Sigmoid colon (tissue), 4 donors: ENCODE data around the gene KBTBD12.

ENCODE experiments used
- CTCF ChIP-seq, 4 experiments: fragments of 450-650 bp in 3 of 4; fragments of 200-600 bp in 1 of 4; IDR thresholded peaks; one replicate each; pipeline ENCODE4 v1.5.1; 2016 to 2019; ENCODE audit warnings: antibody characterized with exemption in 4 of 4, mild to moderate bottlenecking in 3 of 4, moderate library complexity in 2 of 4
- EP300 ChIP-seq, 4 donors: sonication (generic); formaldehyde crosslinking; IDR thresholded peaks; one replicate each; pipeline ENCODE4 v1.6.1; 2017; ENCODE audit warnings: antibody characterized with exemption in 4 of 4
- POLR2A ChIP-seq, 2 donors: fragments of 450-650 bp; IDR thresholded peaks; one replicate each; pipeline ENCODE4 v1.6.1; 2016; ENCODE audit warnings: antibody characterized with exemption in 2 of 2, mild to moderate bottlenecking in 2 of 2, moderate library complexity in 2 of 2

- TF ChIP-seq POLR2A (IDR thresholded peaks at IDR 0.05) = no peak
- no peak for TF ChIP-seq CTCF (IDR thresholded peaks at IDR 0.05)
- TF ChIP-seq EP300 (IDR thresholded peaks at IDR 0.05) = no peak
Measured at GRCh38 chr3:128006061-128007032, 91.3 kb downstream of the KBTBD12 start.
